ENCODE measurements around the gene RARA.
"Not testable (repeated sequence)": the region's sequence is repeated elsewhere in the genome, so short reads cannot be mapped to it uniquely, and the experiment has no call there.

Gene RARA

GRCh38 chr17:40364906-40365305 is 55.9 kb downstream of the RARA start:
- H3K27ac ChIP-seq: no peak overlapping the region
- H3K9ac ChIP-seq (ENCODE audit: insufficient read length): no peak overlapping the region
- no peaks in the 10 kb centered on the region for H3K36me3 ChIP-seq (ENCODE audit: insufficient read depth, low read length)
- no peak overlapping the region for H3K4me3 ChIP-seq
- no peaks in the 10 kb centered on the region for H3K9me3 ChIP-seq (ENCODE audit: low read depth, low read length)
- no peak for DNase-seq (ENCODE audit: low read depth, low spot score)
- TF ChIP-seq FOXP2 (optimal IDR thresholded peaks at IDR 0.05; ENCODE audit: control extremely low read depth, extremely low read length, insufficient read depth): no peak

GRCh38 chr17:40366076-40366860 is 57.3 kb downstream of the RARA start:
- H3K9me3 ChIP-seq (ENCODE audit: low read depth, low read length): no peaks in the 10 kb centered on the region
- H3K27ac ChIP-seq: no peak overlapping the region
- H3K36me3 ChIP-seq (ENCODE audit: insufficient read depth, low read length): no peaks in the 10 kb centered on the region
- H3K9ac ChIP-seq (ENCODE audit: insufficient read length): no peak overlapping the region
- DNase-seq (ENCODE audit: low read depth, low spot score): no peak
- H3K4me3 ChIP-seq: no peak overlapping the region
- TF ChIP-seq POLR2AphosphoS5 (IDR thresholded peaks at IDR 0.05; ENCODE audit: borderline replicate concordance, low read depth, low read length) (no peak), EZH2 (IDR thresholded peaks at IDR 0.05) (no peak), FOXP2 (optimal IDR thresholded peaks at IDR 0.05; ENCODE audit: control extremely low read depth, extremely low read length, insufficient read depth) (no peak)

GRCh38 chr17:40366861-40367518 is 58.0 kb downstream of the RARA start:
- Histone ChIP-seq H3K27ac (no peak overlapping the region), H3K4me3 (no peak overlapping the region), H3K9ac (ENCODE audit: insufficient read length) (no peak overlapping the region), H3K36me3 (ENCODE audit: insufficient read depth, low read length) (no peaks in the 10 kb centered on the region), H3K9me3 (ENCODE audit: low read depth, low read length) (no peaks in the 10 kb centered on the region)
- no peak for DNase-seq (ENCODE audit: low read depth, low spot score)
- TF ChIP-seq FOXP2 (optimal IDR thresholded peaks at IDR 0.05; ENCODE audit: control extremely low read depth, extremely low read length, insufficient read depth) (no peak), POLR2AphosphoS5 (IDR thresholded peaks at IDR 0.05; ENCODE audit: borderline replicate concordance, low read depth, low read length) (no peak), EZH2 (IDR thresholded peaks at IDR 0.05) (no peak)

GRCh38 chr17:40367728-40368127 is 58.7 kb downstream of the RARA start:
- H3K36me3 ChIP-seq (ENCODE audit: insufficient read depth, low read length); DNase-seq (ENCODE audit: low read depth, low spot score); H3K9me3 ChIP-seq (ENCODE audit: low read depth, low read length); H3K4me3 ChIP-seq; H3K9ac ChIP-seq (ENCODE audit: insufficient read length); H3K27ac ChIP-seq: not testable (repeated sequence)

DNA sequence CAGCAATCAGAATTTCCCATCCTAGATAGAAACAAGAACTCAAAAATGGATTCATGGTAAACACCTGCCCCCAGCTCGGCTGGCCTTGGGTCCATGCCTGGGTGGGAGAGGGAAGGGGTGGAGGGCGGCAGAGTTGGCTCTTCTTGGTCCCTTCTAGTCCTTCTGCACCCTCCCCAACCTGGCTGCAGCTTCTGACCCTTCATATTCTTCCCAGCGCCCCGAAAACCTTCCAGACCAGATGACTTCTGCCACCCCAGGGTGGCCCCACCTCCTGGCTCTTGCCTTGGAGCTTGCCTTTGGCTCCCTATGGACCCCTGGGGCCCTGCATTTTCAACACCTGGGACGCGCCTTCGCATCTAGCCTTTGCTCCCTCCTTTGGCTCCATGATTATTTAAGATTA is 60.9 kb downstream of the RARA start:
- H3K27ac ChIP-seq: no peak overlapping the region
- no peak for DNase-seq (ENCODE audit: low read depth, low spot score)
- H3K9ac ChIP-seq (ENCODE audit: insufficient read length): no peak overlapping the region
- TF ChIP-seq EZH2 (IDR thresholded peaks at IDR 0.05): no peak
- TF ChIP-seq FOXP2 (optimal IDR thresholded peaks at IDR 0.05; ENCODE audit: control extremely low read depth, extremely low read length, insufficient read depth): no peak
- no peak for TF ChIP-seq POLR2AphosphoS5 (IDR thresholded peaks at IDR 0.05; ENCODE audit: borderline replicate concordance, low read depth, low read length)
- H3K4me3 ChIP-seq: no peak overlapping the region
- no peaks in the 10 kb centered on the region for H3K9me3 ChIP-seq (ENCODE audit: low read depth, low read length)
- H3K36me3 ChIP-seq (ENCODE audit: insufficient read depth, low read length): no peaks in the 10 kb centered on the region

GRCh38 chr17:40371261-40371929 is 62.4 kb downstream of the RARA start:
- DNase-seq (ENCODE audit: low read depth, low spot score): no peak
- Histone ChIP-seq H3K27ac (no peak overlapping the region), H3K36me3 (ENCODE audit: insufficient read depth, low read length) (no peaks in the 10 kb centered on the region), H3K4me3 (no peak overlapping the region), H3K9me3 (ENCODE audit: low read depth, low read length) (no peaks in the 10 kb centered on the region), H3K9ac (ENCODE audit: insufficient read length) (no peak overlapping the region)
- TF ChIP-seq POLR2AphosphoS5 (IDR thresholded peaks at IDR 0.05; ENCODE audit: borderline replicate concordance, low read depth, low read length): no peak
- no peak for TF ChIP-seq EZH2 (IDR thresholded peaks at IDR 0.05)
- TF ChIP-seq FOXP2 (optimal IDR thresholded peaks at IDR 0.05; ENCODE audit: control extremely low read depth, extremely low read length, insufficient read depth): no peak

DNA sequence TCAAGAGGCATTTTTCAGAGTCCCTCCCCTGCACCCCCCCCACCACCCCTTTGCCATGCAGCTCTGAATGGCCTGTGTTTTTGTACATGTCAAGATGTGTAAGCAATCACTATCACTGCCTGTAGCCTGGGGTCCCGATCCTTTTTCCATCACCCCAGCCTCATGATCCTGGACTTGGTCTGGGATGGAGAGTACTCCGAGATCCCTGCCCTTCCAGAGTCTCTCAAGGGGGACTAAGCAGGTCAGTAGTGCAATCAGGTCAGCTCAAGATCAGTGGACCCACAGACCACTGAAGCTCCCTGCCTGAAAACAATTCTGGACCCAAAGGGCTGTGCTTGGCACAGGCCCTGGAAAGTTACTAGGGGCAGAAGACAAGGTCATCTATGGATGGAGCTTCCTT is 63.1 kb downstream of the RARA start:
- Histone ChIP-seq H3K9me3 (ENCODE audit: low read depth, low read length) (no peaks in the 10 kb centered on the region), H3K9ac (ENCODE audit: insufficient read length) (no peak overlapping the region), H3K36me3 (ENCODE audit: insufficient read depth, low read length) (no peaks in the 10 kb centered on the region), H3K4me3 (no peak overlapping the region), H3K27ac (no peak overlapping the region)
- no peak for DNase-seq (ENCODE audit: low read depth, low spot score)
- TF ChIP-seq FOXP2 (optimal IDR thresholded peaks at IDR 0.05; ENCODE audit: control extremely low read depth, extremely low read length, insufficient read depth): no peak
- TF ChIP-seq EZH2 (IDR thresholded peaks at IDR 0.05): no peak
- TF ChIP-seq POLR2AphosphoS5 (IDR thresholded peaks at IDR 0.05; ENCODE audit: borderline replicate concordance, low read depth, low read length): no peak

DNA sequence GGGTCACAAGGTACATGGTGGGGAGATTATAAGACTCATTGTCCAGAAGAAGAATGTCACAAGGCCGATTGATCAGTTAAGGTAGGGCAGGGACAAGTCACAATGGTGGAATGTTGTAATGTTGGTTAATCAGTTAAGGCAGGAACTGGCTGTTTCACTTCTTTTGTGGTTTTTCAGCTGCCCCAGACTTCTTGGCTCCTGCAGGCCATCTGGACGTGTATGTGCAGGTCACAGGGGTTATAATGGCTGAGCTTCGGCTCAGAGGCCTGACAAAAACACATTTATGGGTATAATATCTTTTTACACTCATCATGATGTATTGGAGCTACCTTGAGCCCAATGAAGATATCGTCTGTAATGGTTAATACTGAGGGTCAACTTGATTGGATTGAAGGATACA is 63.7 kb downstream of the RARA start:
- DNase-seq (ENCODE audit: low read depth, low spot score); H3K9me3 ChIP-seq (ENCODE audit: low read depth, low read length); H3K36me3 ChIP-seq (ENCODE audit: insufficient read depth, low read length); H3K27ac ChIP-seq; H3K9ac ChIP-seq (ENCODE audit: insufficient read length); H3K4me3 ChIP-seq: not testable (repeated sequence)

DNA sequence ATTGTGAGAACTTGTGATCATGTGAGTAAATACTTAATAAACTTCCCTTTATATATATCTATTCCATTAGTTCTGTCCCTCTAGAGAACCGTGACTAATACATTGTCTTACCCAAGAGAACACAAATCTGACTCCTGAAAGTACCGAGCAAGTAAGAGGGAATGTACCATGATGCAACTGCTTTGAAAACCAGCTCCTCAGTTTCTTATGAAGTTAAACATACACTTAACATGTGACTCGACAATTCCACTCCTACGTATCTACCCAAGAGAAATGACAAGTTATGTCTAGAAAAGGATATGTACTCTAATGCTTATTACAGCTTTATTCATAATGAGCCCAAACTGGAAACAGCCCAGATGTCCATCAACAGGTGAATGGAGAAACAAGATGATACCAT is 64.3 kb downstream of the RARA start:
- DNase-seq (ENCODE audit: low read depth, low spot score): no peak
- Histone ChIP-seq H3K9me3 (ENCODE audit: low read depth, low read length) (no peaks in the 10 kb centered on the region), H3K36me3 (ENCODE audit: insufficient read depth, low read length) (no peaks in the 10 kb centered on the region), H3K27ac (no peak overlapping the region), H3K9ac (ENCODE audit: insufficient read length) (no peak overlapping the region), H3K4me3 (no peak overlapping the region)
- TF ChIP-seq FOXP2 (optimal IDR thresholded peaks at IDR 0.05; ENCODE audit: control extremely low read depth, extremely low read length, insufficient read depth) (no peak), POLR2AphosphoS5 (IDR thresholded peaks at IDR 0.05; ENCODE audit: borderline replicate concordance, low read depth, low read length) (no peak)
